IMR-90 (cell line): ENCODE data around the gene OR10J1. TPM values are rescaled to one million over a fixed set of nuclear protein-coding genes. Genes with fewer than 3 reads are reported as not detected.

ENCODE experiments used
- ATAC-seq: fragments of 200-7000 bp; cut with Tn5 transposase; 2 replicates; pipeline ENCODE4 v1.9.1; 2020; ENCODE audit warnings: low read depth, mild to moderate bottlenecking, moderate library complexity
- BruUV-seq: library from RNA; stranded (reverse); fragments of 400-500 nt; replicated peaks from 2 replicates; lab custom pipeline; 2021; lab: Mats Ljungman, UMichigan
- CTCF ChIA-PET: fragments of 300-600 bp; formaldehyde crosslinking; extraction: SDS; loops from one replicate; lab custom pipeline; 2021; ENCODE audit warnings: antibody characterized with exemption; lab: Yijun Ruan, JAX
- POLR2A ChIA-PET: fragments of 300-600 bp; sonication (Branson Sonifier 250); formaldehyde crosslinking; loops from one replicate; lab custom pipeline; 2022; ENCODE audit warnings: antibody characterized with exemption; ENCODE audit not compliant: unreplicated experiment; lab: Charles Lee
- DNase-seq: peaks from one replicate; pipeline ENCODE4 v3.0.0; 2013
- H2AFZ ChIP-seq: replicated peaks from 2 replicates; pipeline ENCODE3; 2013; ENCODE audit warnings: low read length, mild to moderate bottlenecking; ENCODE audit not compliant: poor library complexity
- H2AK5ac ChIP-seq: 2 replicates; pipeline ENCODE4 v1.6.1; 2013; ENCODE audit warnings: low read depth, low read length, inconsistent platforms
- H2AK9ac ChIP-seq: replicated peaks from 2 replicates; pipeline ENCODE3; 2013; ENCODE audit warnings: mild to moderate bottlenecking, low read depth, low read length, moderate library complexity; ENCODE audit not compliant: poor library complexity
- H2BK120ac ChIP-seq: 2 replicates; pipeline ENCODE4 v1.6.1; 2013; ENCODE audit warnings: low read depth, low read length, inconsistent platforms
- H2BK15ac ChIP-seq: 3 replicates; pipeline ENCODE4 v1.6.1; 2013; ENCODE audit warnings: low read depth, low read length, inconsistent platforms
- H2BK20ac ChIP-seq: 2 replicates; pipeline ENCODE4 v1.6.1; 2013; ENCODE audit warnings: low read depth, mild to moderate bottlenecking, inconsistent platforms, low read length, moderate library complexity
- H2BK5ac ChIP-seq: 2 replicates; pipeline ENCODE4 v1.6.1; 2013; ENCODE audit warnings: mild to moderate bottlenecking, low read depth, low read length, inconsistent platforms; ENCODE audit not compliant: poor library complexity, severe bottlenecking
- H3K14ac ChIP-seq: replicated peaks from 2 replicates; pipeline ENCODE4 v1.6.1; 2013; ENCODE audit warnings: low read depth, low read length, inconsistent platforms
- H3K18ac ChIP-seq: 2 replicates; pipeline ENCODE4 v1.6.1; 2013; ENCODE audit warnings: low read depth, low read length, control low read depth
- H3K23ac ChIP-seq: 2 replicates; pipeline ENCODE4 v1.6.1; 2013; ENCODE audit warnings: low read depth, low read length, inconsistent platforms
- H3K27ac ChIP-seq: 2 replicates; pipeline ENCODE4 v1.5.1; 2013; ENCODE audit warnings: mild to moderate bottlenecking, control low read depth, low read length; ENCODE audit not compliant: insufficient read depth
- H3K27me3 ChIP-seq: 2 replicates; pipeline ENCODE4 v1.6.1; 2013; ENCODE audit warnings: low read length; ENCODE audit not compliant: control insufficient read depth, insufficient read depth
- H3K36me3 ChIP-seq: 2 replicates; pipeline ENCODE4 v1.6.1; 2013; ENCODE audit warnings: low read length, mixed read lengths; ENCODE audit not compliant: control insufficient read depth, insufficient read depth
- H3K4ac ChIP-seq: 2 replicates; pipeline ENCODE4 v1.6.1; 2013; ENCODE audit warnings: low read depth, low read length, inconsistent platforms
- H3K4me1 ChIP-seq: 2 replicates; pipeline ENCODE4 v1.6.1; 2013; ENCODE audit warnings: low read length, mixed read lengths; ENCODE audit not compliant: control insufficient read depth, insufficient read depth
- H3K4me2 ChIP-seq: 2 replicates; pipeline ENCODE4 v1.6.1; 2013; ENCODE audit warnings: low read depth, mild to moderate bottlenecking, control low read depth, low read length, moderate library complexity
- H3K4me3 ChIP-seq: 2 replicates; pipeline ENCODE4 v1.5.1; 2013; ENCODE audit warnings: low read depth, mild to moderate bottlenecking, control low read depth, low read length, moderate library complexity; ENCODE audit not compliant: insufficient read depth
- H3K56ac ChIP-seq: 2 replicates; pipeline ENCODE4 v1.6.1; 2013; ENCODE audit warnings: low read length, inconsistent platforms; ENCODE audit not compliant: insufficient read depth; ENCODE audit errors: extremely low read depth
- H3K79me1 ChIP-seq, 2 experiments: 2 replicates each; pipeline ENCODE4 v1.6.1; 2013; ENCODE audit warnings: low read length in 2 of 2, inconsistent platforms in 1 of 2, low read depth in 1 of 2
- H3K9ac ChIP-seq: 2 replicates; pipeline ENCODE4 v1.6.1; 2013; ENCODE audit warnings: low read depth, low read length, control low read depth
- H3K9me1 ChIP-seq: 2 replicates; pipeline ENCODE4 v1.6.1; 2013; ENCODE audit warnings: low read length, inconsistent platforms; ENCODE audit not compliant: insufficient read depth
- H3K9me3 ChIP-seq: 2 replicates; pipeline ENCODE4 v1.6.1; 2013; ENCODE audit warnings: low read length; ENCODE audit not compliant: control insufficient read depth, insufficient read depth
- H4K20me1 ChIP-seq: 2 replicates; pipeline ENCODE4 v1.6.1; 2013; ENCODE audit warnings: low read length, inconsistent platforms; ENCODE audit not compliant: insufficient read depth
- H4K5ac ChIP-seq: 2 replicates; pipeline ENCODE4 v1.6.1; 2013; ENCODE audit warnings: mild to moderate bottlenecking, low read depth, low read length, control low read depth
- H4K8ac ChIP-seq, 2 experiments: 2 replicates each; pipeline ENCODE4 v1.6.1; 2013; ENCODE audit warnings: low read depth in 2 of 2, low read length in 2 of 2, control low read depth in 1 of 2, inconsistent platforms in 1 of 2
- H4K91ac ChIP-seq: 2 replicates; pipeline ENCODE4 v1.6.1; 2013; ENCODE audit warnings: low read depth, low read length, inconsistent platforms; ENCODE audit not compliant: insufficient read depth
- CEBPB ChIP-seq: IDR thresholded peaks from 2 replicates; pipeline ENCODE4 v1.6.1; 2012; ENCODE audit warnings: low read depth, low read length, improper control_type of control experiment
- CHD1 ChIP-seq: IDR thresholded peaks from 2 replicates; pipeline ENCODE4 v1.6.1; 2012; ENCODE audit warnings: low read depth, low read length, improper control_type of control experiment
- FOS ChIP-seq: fragments of 150-350 bp; IDR thresholded peaks from 2 replicates; pipeline ENCODE4 v1.6.1; 2016; ENCODE audit warnings: low read depth, low read length
- MAZ ChIP-seq: IDR thresholded peaks from 2 replicates; pipeline ENCODE4 v1.6.1; 2012; ENCODE audit warnings: low read depth, mild to moderate bottlenecking, low read length, improper control_type of control experiment, moderate library complexity, borderline replicate concordance
- MXI1 ChIP-seq: IDR thresholded peaks from 2 replicates; pipeline ENCODE4 v1.6.1; 2012; ENCODE audit warnings: low read depth, mild to moderate bottlenecking, low read length, moderate library complexity, borderline replicate concordance
- NFE2L2 ChIP-seq: fragments of 150-350 bp; IDR thresholded peaks from 2 replicates; pipeline ENCODE4 v1.6.1; 2016; ENCODE audit warnings: low read depth, mild to moderate bottlenecking, low read length
- POLR2A ChIP-seq: IDR thresholded peaks from 2 replicates; pipeline ENCODE4 v1.6.1; 2012; ENCODE audit warnings: mild to moderate bottlenecking, low read depth, low read length
- RCOR1 ChIP-seq: IDR thresholded peaks from 2 replicates; pipeline ENCODE4 v1.6.1; 2012; ENCODE audit warnings: mild to moderate bottlenecking, low read length, improper control_type of control experiment; ENCODE audit not compliant: insufficient replicate concordance
- RFX5 ChIP-seq: IDR thresholded peaks from 2 replicates; pipeline ENCODE4 v1.8.0; 2012; ENCODE audit warnings: low read depth, mild to moderate bottlenecking, low read length, moderate library complexity
- SMC3 ChIP-seq: fragments of 150-350 bp; IDR thresholded peaks from 2 replicates; pipeline ENCODE4 v1.6.1; 2016; ENCODE audit warnings: low read depth, mild to moderate bottlenecking, antibody characterized with exemption, low read length, moderate library complexity
- WGBS, 2 experiments: methylation state at CpG; one replicate each; pipeline versions ENCODE4 v1.1.5 to v1.1.7; 2013; ENCODE audit warnings: missing lambda C conversion rate in 2 of 2; ENCODE audit not compliant: insufficient read length in 1 of 2; ENCODE audit errors: extremely low coverage in 2 of 2; 5-methylcytosine and 5-hydroxymethylcytosine counted together
- dilution Hi-C: fragments of 300-500 bp; cut with HindIII; formaldehyde crosslinking; loops from one replicate; pipeline ENCODE4 v1.14.3; 2018; ENCODE audit warnings: low sequenced_read_pairs; ENCODE audit not compliant: unreplicated experiment
- in situ Hi-C: fragments of 300-500 bp; cut with MboI; formaldehyde crosslinking; loops from 3 replicates; pipeline ENCODE4 v1.14.3; 2019; ENCODE audit warnings: low sequenced_read_pairs, inconsistent platforms, mixed read lengths
- intact Hi-C: fragments of 100-400 bp; cut with micrococcal nuclease; formaldehyde crosslinking; loops from 2 replicates; pipeline ENCODE4 v1.10.0; 2022
- polyA plus RNA-seq, 3 experiments: library from polyadenylated mRNA; depleted of rRNA; stranded (reverse); fragments of >200 nt; gene quantifications; 2 replicates each; pipeline ENCODE4 v1.2.3, GENCODE V29; 2012; ENCODE audit warnings: low replicate concordance in 1 of 3
- total RNA-seq: library from RNA; depleted of rRNA; stranded (reverse); fragments of >200 nt; gene quantifications from 2 replicates; pipeline ENCODE4 v1.2.3, GENCODE V29; 2012
- TF ChIP-seq, protein P1 (sequence below): fragments of 150-350 bp; IDR thresholded peaks from 2 replicates; pipeline ENCODE4 v1.6.1; 2017; ENCODE audit warnings: mild to moderate bottlenecking, antibody characterized with exemption, low read length, low read depth

The OR10J1 gene
- total and polyA plus RNA-seq, 2 of the 4 experiments (the other 2 are of a cell fraction), result not detected

DNA sequence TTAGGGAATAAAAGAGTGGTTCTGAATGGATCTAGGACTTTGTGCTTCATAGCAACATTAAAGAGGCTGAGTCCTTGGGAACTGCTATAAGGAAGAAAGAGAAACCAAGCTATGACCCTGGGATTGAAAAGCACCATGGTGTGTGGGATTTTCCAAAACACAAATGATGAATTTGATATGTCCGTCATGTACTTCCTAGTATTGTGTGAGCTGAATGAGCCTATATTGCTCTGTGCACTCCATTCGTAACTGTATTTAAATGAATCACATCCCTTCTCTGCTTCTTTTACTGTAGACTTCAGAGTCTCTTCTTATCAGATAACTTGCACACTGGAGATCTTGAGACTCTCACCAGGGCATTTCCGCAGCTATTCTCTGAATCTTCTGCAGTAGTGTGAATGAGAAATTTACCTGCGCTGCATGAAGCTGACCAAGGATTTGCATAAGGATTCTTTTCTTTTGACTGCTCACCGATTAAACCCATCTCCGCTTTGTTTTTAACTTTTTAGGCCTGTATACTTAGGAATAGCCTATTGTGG lies 30.6 kb upstream of the OR10J1 start:
- Histone ChIP-seq H2AK5ac (no peak overlapping the region), H3K4ac (no peak overlapping the region), H3K27me3 (no peaks in the 10 kb centered on the region), H3K9ac (no peak overlapping the region), H3K14ac (no peak overlapping the region), H2AFZ (no peak overlapping the region), H3K27ac (no peak overlapping the region), H4K8ac (no peak overlapping the region), H3K23ac (no peak overlapping the region), H4K20me1 (no peaks in the 10 kb centered on the region), H2AK9ac (no peak overlapping the region), H3K18ac (no peak overlapping the region), H4K5ac (no peak overlapping the region), H2BK120ac (no peak overlapping the region), H3K56ac (no peak overlapping the region), H3K4me3 (no peak overlapping the region), H2BK20ac (no peak overlapping the region), H3K9me1 (no peaks in the 10 kb centered on the region), H3K9me3 (0 out of 2 replicates have a peak, but pooled peaks cover 5% of the 10 kb centered on the region), H3K4me1 (no peaks in the 10 kb centered on the region), H3K36me3 (no peaks in the 10 kb centered on the region), H3K4me2 (no peak overlapping the region), H2BK5ac (no peak overlapping the region), H2BK15ac (no peak overlapping the region), H3K79me1 (no peaks in the 10 kb centered on the region), H4K91ac (no peak overlapping the region)
- DNase-seq (no peak), ATAC-seq (no peak)
- intact Hi-C loops, result no loop called here
- CTCF ChIA-PET, result no interaction called here
- dilution Hi-C loops, result no loop called here
- no TSS peak for BruUV-seq
- TF ChIP-seq POLR2A (no peak), CEBPB (no peak), FOS (no peak), MXI1 (no peak), RCOR1 (no peak), SMC3 (no peak), NFE2L2 (no peak), RFX5 (no peak), MAZ (no peak), CHD1 (no peak)
- TF ChIP-seq, protein P1, sequence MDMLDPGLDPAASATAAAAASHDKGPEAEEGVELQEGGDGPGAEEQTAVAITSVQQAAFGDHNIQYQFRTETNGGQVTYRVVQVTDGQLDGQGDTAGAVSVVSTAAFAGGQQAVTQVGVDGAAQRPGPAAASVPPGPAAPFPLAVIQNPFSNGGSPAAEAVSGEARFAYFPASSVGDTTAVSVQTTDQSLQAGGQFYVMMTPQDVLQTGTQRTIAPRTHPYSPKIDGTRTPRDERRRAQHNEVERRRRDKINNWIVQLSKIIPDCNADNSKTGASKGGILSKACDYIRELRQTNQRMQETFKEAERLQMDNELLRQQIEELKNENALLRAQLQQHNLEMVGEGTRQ, result no peak
- WGBS, 2 experiments, result no CpG with 5 or more reads among the region's 6 CpGs
- in situ Hi-C loops, result no loop called here
- POLR2A ChIA-PET, result no interaction called here
